Measurements from ENCODE around the gene SDHD.

The SDHD gene

DNA sequence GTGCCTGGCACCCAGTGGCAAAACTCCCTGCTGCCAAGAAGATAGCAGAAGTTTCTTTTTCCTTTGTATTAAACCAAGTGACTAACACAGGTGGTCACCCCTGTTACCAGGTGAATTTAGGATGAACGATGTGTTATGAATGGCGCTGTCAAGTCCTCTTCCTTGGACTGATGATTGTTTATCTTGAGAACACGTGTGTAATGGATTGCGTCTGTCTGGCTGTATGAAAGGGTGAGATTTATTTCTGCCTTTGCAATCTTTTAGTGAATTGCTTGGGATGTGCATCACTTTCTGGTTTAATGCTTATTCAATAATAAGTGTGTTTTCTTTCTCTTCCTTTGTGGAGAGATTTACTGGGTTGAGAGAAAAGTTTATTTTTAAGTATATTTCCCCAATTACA is 36.5 kb downstream of the SDHD start:
- TF ChIP-seq GATA1 (IDR thresholded peaks at IDR 0.05; ENCODE audit: low read depth, low read length) (no peak), POLR2A (IDR thresholded peaks at IDR 0.05; ENCODE audit: low read length) (no peak)
- no peak for DNase-seq

DNA sequence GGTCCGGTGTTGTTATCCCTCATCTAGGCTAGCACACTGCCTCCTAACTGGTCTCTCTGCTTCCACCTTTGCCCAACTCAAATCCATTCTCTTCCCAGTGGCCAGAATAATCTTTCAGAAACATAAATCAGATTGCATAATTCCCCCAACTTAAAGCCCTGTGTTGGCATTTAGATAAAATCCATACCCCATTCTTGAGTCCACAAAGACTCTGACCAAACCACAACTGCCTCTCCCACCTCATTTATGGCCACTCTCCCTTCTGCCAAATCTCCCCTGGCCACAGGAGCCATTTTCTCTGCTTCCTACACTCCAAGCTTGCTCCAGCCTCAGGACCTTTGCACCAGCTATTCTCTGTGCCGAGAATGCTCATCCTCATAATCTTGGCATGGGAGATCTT is 40.4 kb downstream of the SDHD start:
- no peak for DNase-seq
- TF ChIP-seq GATA1 (IDR thresholded peaks at IDR 0.05; ENCODE audit: low read depth, low read length) (no peak), POLR2A (IDR thresholded peaks at IDR 0.05; ENCODE audit: low read length) (no peak)

DNA sequence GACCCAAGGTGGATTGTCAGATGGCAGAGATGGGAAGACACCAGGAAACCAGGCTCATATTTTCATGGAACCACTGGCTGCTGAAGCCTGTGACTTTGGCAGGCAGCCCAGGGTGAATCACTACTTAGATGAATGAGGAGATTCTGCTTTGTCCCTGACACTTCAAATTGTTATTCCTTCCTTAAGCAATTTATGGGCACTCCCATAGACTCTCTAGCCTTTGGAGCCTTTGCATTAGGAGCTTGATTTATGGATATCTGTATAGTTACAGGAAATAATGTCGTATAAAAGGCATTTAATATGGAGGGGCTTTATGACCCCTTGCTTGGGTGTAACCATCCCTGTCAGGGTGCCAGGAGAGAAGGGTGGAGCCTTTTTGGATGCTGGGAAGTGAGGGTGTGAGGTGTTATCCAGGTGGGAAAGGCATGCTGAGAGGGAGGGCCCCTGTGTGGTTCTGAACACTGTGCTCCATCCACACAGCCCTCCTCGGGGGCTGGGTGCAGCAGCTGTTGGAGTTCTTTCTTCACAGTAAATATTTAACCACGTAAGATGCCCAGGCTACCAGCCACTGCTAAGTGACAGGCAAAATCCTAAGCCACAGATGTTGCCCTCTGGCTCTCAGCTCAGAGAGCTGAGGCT is 41.9 kb downstream of the SDHD start:
- no peak for DNase-seq

DNA sequence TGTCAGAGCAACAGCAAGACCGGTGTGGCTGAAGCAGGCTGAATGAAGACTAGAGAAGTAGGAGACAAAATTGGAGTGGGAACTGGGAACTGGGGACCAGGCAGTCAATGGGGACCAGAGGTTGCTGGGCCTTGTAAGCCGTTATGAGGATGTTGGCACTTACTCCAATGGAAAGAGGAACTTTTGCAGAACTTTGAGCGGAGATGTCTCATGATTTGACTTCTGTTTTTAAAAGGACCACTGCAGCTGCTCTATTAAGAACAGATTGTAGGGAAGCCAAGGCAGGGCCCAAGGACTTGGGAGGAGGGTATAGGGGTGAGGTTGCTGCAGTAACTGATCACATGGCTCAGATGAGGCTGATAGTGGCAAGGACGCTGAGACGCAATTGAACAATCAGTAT is 43.0 kb downstream of the SDHD start:
- TF ChIP-seq GATA1 (IDR thresholded peaks at IDR 0.05; ENCODE audit: low read depth, low read length): no peak
- no peak for TF ChIP-seq POLR2A (IDR thresholded peaks at IDR 0.05; ENCODE audit: low read length)
- DNase-seq: no peak

More for the DNA sequence above, 41.9 kb downstream of the SDHD start:
- TF ChIP-seq GATA1 (IDR thresholded peaks at IDR 0.05; ENCODE audit: low read depth, low read length) (no peak), POLR2A (IDR thresholded peaks at IDR 0.05; ENCODE audit: low read length) (no peak)

DNA sequence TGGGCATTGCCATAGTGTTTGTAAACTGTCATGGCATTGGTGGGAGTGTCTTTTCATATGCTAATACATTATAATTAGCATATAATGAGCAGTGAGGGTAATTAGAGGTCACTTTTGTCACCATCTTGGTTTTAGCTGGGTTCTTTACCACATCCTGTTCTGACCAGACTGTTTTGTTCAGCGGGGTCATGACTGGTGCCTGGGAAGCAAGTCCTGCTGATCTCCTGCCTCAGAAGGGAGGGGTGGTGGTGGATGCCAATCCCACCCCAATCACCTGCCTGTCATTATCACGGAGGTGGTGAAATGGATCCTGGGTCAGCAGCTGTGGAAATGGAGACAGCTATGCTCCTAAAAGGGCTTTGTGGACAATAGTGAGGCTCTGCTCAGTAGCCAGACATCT is 46.1 kb downstream of the SDHD start:
- TF ChIP-seq GATA1 (IDR thresholded peaks at IDR 0.05; ENCODE audit: low read depth, low read length) (no peak), POLR2A (IDR thresholded peaks at IDR 0.05; ENCODE audit: low read length) (no peak)
- DNase-seq: no peak

DNA sequence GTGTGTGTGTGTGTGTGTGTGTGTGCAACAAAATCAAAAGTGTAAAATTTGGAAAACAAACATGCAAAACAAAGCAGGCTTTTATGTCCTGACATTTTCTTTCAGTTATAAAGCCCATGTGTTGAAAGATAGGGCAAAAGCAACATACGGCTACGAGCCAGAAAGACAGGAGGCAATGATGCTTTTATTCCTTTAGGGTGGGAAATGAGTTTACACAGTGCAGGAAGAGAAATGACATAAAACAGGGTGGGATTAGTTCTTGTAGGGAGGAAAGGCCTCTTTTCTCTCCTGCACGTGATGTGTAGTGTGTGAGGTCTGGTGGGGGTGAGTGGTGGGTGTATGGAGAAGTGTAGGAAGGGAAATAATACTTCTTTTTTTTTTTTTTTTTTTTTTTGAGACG is 47.8 kb downstream of the SDHD start:
- no peak for DNase-seq
- TF ChIP-seq GATA1 (IDR thresholded peaks at IDR 0.05; ENCODE audit: low read depth, low read length): no peak
- no peak for TF ChIP-seq POLR2A (IDR thresholded peaks at IDR 0.05; ENCODE audit: low read length)

DNA sequence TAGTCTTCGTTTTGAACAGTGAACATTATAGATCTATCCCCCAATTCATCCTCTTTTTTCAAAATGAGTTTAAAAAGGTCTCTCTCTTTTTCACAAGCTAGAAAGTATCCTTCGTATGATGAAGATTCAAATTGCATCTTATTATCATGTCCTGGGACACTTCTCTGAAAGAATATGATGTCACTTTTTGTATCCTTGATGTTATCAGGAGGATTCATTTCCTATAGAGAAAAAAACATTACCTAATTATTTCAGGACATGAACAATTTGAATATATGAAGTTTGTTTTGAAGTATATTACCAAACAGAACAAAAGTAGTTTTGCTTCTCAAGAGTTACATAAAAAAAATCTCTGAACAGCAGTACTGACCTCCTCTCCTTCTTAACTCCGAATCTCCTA is 56.9 kb downstream of the SDHD start:
- DNase-seq: no peak
- no peak for TF ChIP-seq POLR2A (IDR thresholded peaks at IDR 0.05; ENCODE audit: low read length)
- TF ChIP-seq GATA1 (IDR thresholded peaks at IDR 0.05; ENCODE audit: low read depth, low read length): no peak

Data from erythroblast (primary cell).